K562 treated with DMSO at 1 percent for 24 hours (cell line): ENCODE measurements around the gene SLC7A14. TPM values are rescaled to one million over a fixed set of nuclear protein-coding genes. Genes with fewer than 3 reads are reported as not detected.

Experiments used
- total RNA-seq: library from RNA; unstranded; fragments of 300-600 nt; gene quantifications from 2 replicates; pipeline ENCODE4 v1.2.3, GENCODE V29; 2022; ENCODE audit warnings: low read depth; ENCODE audit not compliant: insufficient read depth

Gene SLC7A14
- not detected in 2 replicates for total RNA-seq

GRCh38 chr3:170585937-170586310, at the start of gene SLC7A14:
TSS of gene SLC7A14 (minus strand) at chr3:170586075. CDS start at chr3:170526936, 59,139 bp downstream.

DNA sequence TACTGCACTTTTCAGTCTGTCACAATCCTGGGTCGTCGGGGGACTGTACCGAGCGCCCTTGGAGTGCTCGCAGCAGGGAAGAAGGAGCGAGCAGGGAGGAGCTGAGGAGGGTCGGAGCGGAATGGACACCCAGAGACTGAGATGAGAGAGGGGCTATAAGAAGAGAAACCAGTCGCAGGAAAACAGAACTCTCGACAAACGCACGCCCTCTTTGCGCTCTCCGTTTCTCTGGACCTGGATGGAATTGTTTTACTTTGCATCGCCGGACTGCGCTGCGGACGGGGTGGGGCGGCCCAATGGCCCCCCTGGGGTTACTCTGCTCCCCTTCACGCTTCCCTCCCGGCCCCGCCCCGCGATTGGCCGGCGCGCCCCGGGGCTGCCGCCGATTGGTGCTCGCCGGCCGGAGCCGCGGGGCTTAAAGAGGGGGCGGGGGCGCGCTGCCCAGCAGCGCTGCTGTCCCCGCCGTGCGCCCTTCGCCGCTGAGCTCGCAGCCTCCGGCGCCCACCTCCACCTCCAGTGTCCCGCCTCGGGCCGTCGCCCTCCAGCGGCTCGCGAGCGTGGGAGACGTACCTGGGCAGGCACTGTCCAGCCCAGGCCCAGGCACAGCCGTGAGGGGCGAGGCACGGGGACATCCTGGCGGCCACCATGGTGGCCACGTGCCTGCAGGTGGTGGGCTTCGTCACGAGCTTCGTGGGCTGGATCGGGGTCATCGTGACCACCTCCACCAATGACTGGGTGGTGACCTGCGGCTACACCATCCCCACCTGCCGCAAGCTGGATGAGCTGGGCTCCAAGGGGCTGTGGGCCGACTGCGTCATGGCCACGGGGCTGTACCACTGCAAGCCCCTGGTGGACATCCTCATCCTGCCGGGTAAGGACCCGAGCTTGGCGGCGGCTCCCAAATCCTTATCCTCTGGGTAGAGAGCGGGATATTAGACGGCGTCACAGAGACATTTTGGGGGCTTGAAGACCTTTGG, 167.2 kb downstream of the SLC7A14 start, which contains the start of gene CLDN11:
TSS of gene CLDN11 (plus strand) at position 447 of the 977 bp plus-strand sequence. CDS start at position 646, 199 bp downstream.

Other genes starting within 250 kb of the SLC7A14 start
- gene SKIL, start 228.4 kb downstream of the SLC7A14 start, total RNA-seq: 21.5 and 27.3 TPM in 2 replicates
- gene CLDN11, start 167.2 kb downstream of the SLC7A14 start, total RNA-seq: 0.21 TPM in 1 of 2 replicates, not detected in the other